ENCODE results near the gene DNAH14. TPM values are rescaled to one million over a fixed set of nuclear protein-coding genes. Genes with fewer than 3 reads are reported as not detected.
A peak's percentile ranks its signal among the peaks of the same experiment; 100 is the strongest.

DNAH14 gene
- total and polyA plus RNA-seq, 4 donors, result 2.7 to 19.8 (median 9.6) TPM

DNA sequence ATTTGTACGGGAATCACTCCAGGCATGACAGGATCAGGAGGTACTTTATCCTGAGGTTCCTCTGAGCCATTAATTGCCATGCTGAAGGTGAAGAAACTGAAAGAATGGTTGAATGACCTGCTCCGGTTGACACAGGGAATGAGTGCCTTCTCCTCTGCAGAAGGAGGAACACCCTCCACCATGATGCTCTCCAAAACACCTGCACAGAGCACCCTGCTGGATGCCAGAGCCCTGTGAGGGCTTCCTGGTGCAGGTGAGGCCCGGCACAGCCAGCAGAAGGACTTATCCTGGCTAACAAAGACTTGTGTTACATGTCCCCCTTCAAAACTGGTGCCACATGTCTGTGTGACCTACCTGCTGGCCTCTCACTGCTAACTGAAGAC lies 512.6 kb downstream of the DNAH14 start:
- 38% methylated on average over 3 of the region's 3 CpGs for WGBS
- Histone ChIP-seq H3K27me3 (ENCODE audit: control insufficient read depth in 4 of 4, insufficient read depth in 4 of 4, low read length in 3 of 4) (no peaks in the 10 kb centered on the region), H3K27ac (ENCODE audit: low read depth in 1 of 2, low read length in 2 of 2) (peak overlapping the region; percentile 82 to 88), H3K4me3 (ENCODE audit: low read depth in 1 of 3, low read length in 3 of 3) (peak overlapping the region in 2 of 3 donors; percentile 21 to 23), H3K36me3 (ENCODE audit: control insufficient read depth in 4 of 4, insufficient read depth in 3 of 4, low read depth in 1 of 4, low read length in 3 of 4) (no peaks in the 10 kb centered on the region), H3K9ac (ENCODE audit: low read depth in 1 of 2, low read length in 2 of 2) (peak overlapping the region; percentile 65 to 67), H3K9me3 (ENCODE audit: control insufficient read depth in 4 of 4, low read length in 3 of 4) (no peaks in the 10 kb centered on the region), H3K4me1 (ENCODE audit: control insufficient read depth in 4 of 4, insufficient read depth in 4 of 4, low read length in 3 of 4) (peaks cover 7 to 48% (median 34%) of the 10 kb centered on the region in 4 donors)
- no peak for DNase-seq (ENCODE audit: low spot score)
- TF ChIP-seq ZBTB33 (IDR thresholded peaks at IDR 0.05) (no peak), JUND (IDR thresholded peaks at IDR 0.05) (no peak), FOXA1 (IDR thresholded peaks at IDR 0.05) (no peak), CTCF (IDR thresholded peaks at IDR 0.05; ENCODE audit: low read depth, low read length, missing input control) (no peak), FOXA2 (IDR thresholded peaks at IDR 0.05) (no peak), RAD21 (IDR thresholded peaks at IDR 0.05) (no peak), HNF4A (conservative IDR thresholded peaks at IDR 0.05) (no peak), SP1 (IDR thresholded peaks at IDR 0.05) (no peak), EGR1 (IDR thresholded peaks at IDR 0.05; ENCODE audit: low read depth in 2 of 2) (no peak), TAF1 (conservative IDR thresholded peaks at IDR 0.05) (no peak), YY1 (IDR thresholded peaks at IDR 0.05) (no peak), RXRA (IDR thresholded peaks at IDR 0.05) (no peak), GABPA (IDR thresholded peaks at IDR 0.05 in 1 of 2, conservative IDR thresholded peaks at IDR 0.05 in 1 of 2) (no peak), HNF4G (IDR thresholded peaks at IDR 0.05) (no peak)
- TF ChIP-seq, protein P1, sequence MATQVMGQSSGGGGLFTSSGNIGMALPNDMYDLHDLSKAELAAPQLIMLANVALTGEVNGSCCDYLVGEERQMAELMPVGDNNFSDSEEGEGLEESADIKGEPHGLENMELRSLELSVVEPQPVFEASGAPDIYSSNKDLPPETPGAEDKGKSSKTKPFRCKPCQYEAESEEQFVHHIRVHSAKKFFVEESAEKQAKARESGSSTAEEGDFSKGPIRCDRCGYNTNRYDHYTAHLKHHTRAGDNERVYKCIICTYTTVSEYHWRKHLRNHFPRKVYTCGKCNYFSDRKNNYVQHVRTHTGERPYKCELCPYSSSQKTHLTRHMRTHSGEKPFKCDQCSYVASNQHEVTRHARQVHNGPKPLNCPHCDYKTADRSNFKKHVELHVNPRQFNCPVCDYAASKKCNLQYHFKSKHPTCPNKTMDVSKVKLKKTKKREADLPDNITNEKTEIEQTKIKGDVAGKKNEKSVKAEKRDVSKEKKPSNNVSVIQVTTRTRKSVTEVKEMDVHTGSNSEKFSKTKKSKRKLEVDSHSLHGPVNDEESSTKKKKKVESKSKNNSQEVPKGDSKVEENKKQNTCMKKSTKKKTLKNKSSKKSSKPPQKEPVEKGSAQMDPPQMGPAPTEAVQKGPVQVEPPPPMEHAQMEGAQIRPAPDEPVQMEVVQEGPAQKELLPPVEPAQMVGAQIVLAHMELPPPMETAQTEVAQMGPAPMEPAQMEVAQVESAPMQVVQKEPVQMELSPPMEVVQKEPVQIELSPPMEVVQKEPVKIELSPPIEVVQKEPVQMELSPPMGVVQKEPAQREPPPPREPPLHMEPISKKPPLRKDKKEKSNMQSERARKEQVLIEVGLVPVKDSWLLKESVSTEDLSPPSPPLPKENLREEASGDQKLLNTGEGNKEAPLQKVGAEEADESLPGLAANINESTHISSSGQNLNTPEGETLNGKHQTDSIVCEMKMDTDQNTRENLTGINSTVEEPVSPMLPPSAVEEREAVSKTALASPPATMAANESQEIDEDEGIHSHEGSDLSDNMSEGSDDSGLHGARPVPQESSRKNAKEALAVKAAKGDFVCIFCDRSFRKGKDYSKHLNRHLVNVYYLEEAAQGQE (IDR thresholded peaks at IDR 0.05), result no peak
- TF ChIP-seq, protein P2, sequence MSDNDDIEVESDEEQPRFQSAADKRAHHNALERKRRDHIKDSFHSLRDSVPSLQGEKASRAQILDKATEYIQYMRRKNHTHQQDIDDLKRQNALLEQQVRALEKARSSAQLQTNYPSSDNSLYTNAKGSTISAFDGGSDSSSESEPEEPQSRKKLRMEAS (IDR thresholded peaks at IDR 0.05), result no peak
